Stimulated activated CD4-positive, alpha-beta T cell treated with anti-CD3 and anti-CD28 coated beads, Interleukin-2, amount 100 ng/mL, for 4 hours (primary cell): ENCODE measurements around the gene CADM2.

ENCODE experiments used
- DNase-seq: peaks from one replicate; pipeline ENCODE4 v3.0.0-alpha.2; 2020; ENCODE audit warnings: low read depth

The CADM2 gene

DNA sequence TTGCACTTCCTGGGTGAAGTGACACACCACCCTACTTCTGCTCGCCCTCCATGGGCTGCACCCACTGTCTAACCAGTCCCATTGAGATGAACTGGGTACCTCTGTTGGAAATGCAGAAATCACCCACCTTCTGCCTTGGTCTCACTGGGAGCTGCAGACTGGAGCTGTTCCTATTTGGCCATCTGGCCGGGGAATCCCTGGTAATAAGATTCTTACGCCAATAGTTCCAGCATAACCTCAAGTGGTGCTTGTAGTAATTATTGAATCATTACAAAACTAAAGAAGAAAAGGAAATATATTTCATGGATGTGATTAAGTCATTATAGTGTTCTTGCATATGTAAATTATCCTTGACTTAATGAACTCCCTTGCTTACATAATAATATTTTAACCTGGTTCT is 841.9 kb downstream of the CADM2 start:
- no peak for DNase-seq

GRCh38 chr3:85801955-85802354 is 843.2 kb downstream of the CADM2 start:
- DNase-seq: no peak

GRCh38 chr3:85808755-85809154 is 850.0 kb downstream of the CADM2 start:
- DNase-seq: no peak

GRCh38 chr3:85821130-85821756 is 862.5 kb downstream of the CADM2 start:
- no peak for DNase-seq

GRCh38 chr3:85835857-85836440 is 877.2 kb downstream of the CADM2 start:
- no peak for DNase-seq

GRCh38 chr3:85837402-85837801 is 878.6 kb downstream of the CADM2 start:
- no peak for DNase-seq

GRCh38 chr3:85838921-85839320 is 880.1 kb downstream of the CADM2 start:
- DNase-seq: no peak

DNA sequence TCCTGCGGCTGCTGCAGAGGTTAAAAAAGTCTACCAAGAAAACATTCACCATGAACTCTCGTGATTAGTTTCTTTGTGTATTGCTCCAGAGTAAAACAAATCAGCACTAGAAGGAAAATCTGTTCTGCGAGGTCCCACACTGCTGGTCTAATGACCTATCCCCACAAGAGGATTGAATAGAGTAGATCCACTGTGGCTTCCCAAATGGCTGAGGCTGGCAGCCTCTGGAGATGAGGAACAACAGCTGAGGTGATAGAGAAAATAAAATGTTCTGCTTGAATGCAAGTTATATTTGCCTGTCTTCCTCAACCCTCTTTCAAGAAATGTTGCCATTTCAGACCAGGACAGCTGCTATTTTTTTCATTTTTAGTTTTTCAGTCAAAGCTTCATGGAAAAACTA is 883.3 kb downstream of the CADM2 start:
- no peak for DNase-seq

GRCh38 chr3:85846940-85847339 is 888.2 kb downstream of the CADM2 start:
- DNase-seq: no peak

DNA sequence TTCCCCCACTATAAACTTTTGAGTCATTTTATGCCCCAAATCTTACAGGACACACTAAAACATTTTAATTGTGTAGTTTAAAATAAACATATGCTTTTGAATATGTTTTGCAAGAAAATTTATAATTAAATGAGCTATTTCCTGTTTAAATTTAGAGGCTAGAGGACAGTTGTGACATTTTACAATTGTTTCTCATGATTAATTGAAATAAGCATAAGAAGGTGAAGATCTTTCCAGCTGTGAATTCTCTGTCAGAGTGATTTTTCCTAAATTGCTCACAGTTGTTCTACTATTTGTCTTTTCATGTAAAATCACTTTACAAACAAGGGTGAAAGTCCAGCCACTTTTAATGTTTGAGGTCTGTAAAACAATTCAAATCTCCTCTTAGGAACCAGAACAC is 892.3 kb downstream of the CADM2 start:
- no peak for DNase-seq

- DNase-seq: no peak
Observed at GRCh38 chr3:85853805-85854204, 895.0 kb downstream of the CADM2 start.

DNA sequence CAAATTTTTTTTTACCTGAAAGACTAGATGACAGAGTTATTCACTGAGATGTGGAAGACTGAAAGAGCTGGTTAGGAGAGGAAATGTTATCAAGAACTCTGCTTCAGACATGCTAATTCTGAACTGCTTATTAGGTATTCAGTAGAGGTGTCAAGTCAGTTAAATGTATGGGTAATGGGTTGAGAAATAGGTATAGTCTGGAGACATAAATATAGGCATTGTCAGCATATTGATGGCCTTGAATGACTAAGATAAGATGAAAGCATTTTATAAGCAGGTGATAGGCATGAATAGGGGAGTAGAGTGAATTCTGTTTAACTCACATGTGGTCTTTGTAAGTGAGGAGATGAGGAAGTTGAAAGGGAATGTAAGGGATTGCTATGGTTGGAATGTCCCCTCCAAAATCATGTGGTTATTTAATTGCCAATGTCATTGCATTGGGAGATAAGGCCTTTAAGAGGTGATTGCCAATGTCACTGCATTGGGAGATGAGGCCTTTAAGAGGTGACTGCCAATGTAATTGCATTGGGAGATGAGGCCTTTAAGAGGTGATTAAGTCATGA is 904.2 kb downstream of the CADM2 start:
- DNase-seq: no peak

DNA sequence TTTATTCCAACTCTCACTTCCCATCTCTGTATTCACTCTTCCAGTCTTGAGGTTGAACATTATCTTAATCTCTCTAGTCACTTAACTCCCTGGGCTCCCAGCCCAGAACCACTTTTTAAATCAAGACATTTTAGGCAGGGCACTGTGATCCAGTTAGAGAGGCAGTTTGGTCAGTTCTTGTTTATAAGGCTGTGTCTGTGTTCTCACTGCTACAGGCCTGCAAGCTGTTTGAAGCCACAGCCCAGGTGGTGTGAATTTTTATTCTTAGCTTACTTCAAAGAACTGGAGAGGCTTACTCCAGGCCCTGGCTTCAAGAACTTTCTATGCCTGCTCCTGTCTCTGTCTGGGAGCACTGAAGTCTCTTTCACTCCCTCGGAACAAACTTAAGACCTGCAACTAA is 906.1 kb downstream of the CADM2 start:
- DNase-seq: no peak

DNA sequence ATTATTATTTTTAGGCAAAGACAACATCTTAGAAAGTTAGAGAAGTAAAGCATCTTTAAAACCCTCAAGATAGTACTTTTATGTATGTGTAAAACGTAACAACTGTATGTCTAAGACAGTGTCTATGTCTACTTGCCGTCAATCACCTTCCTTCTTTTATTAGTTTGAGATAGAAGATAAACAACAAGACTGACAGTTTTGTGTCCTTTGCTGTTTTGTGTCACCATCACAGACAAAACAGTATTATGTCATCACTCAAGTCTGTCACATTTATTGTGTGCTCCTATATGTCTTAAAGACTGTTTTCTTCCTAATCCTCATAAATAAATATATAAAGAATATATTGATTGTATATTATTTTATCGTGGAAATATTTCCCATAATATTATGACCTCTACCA is 908.3 kb downstream of the CADM2 start:
- no peak for DNase-seq

- no peak for DNase-seq
Observed at GRCh38 chr3:85875589-85875988, 916.8 kb downstream of the CADM2 start.

- DNase-seq: no peak
Observed at GRCh38 chr3:85877631-85878030, 918.8 kb downstream of the CADM2 start.

DNA sequence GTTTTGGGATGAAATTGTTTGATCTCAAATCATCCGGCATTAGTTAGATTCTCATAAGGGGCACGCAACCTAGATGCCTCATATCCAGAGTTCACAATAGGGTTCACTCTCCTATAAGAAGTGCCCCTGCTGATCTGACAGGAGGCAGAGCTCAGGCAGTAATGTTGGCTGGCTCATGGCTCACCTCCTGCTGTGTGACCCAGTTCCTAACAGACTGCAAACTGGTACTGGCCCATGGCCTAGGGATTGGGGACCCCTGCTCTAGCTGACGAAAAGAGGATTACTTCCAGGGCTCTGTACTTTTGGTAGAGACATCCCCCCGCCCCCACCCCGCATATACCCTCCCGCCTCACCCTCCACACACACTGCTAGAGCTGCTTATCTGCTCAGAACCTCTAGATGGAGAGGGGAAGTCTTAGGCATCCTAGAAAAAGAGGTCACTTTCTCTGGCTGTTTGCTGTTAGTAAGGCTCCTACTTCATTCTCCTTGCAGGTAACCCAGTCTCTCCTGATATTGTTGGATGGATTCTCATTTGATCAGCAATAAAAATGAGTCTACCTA is 923.1 kb downstream of the CADM2 start:
- no peak for DNase-seq

- no peak for DNase-seq
Observed at GRCh38 chr3:85890043-85890555, 931.3 kb downstream of the CADM2 start.

GRCh38 chr3:85903434-85903833 is 944.6 kb downstream of the CADM2 start:
- no peak for DNase-seq

DNA sequence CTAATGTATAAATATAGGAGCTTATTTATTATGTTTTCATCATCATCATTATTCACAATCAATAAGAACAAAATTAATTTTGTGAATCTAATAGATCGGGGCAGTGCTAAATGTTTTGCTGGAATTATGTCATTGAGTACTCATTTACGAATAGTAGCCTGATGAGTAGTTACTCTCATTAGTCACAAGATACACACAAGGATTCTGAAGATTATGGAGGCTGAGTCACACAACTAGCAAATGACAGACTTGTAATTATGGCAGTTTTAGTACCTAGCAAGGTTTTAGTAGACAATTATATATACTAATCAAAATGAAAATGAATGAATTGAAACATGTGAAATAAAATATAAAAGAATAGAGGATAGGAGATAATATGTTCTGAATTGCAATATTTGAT is 954.2 kb downstream of the CADM2 start:
- DNase-seq: no peak

GRCh38 chr3:85922374-85922773 is 963.6 kb downstream of the CADM2 start:
- no peak for DNase-seq

- DNase-seq: no peak
Observed at GRCh38 chr3:85930718-85931117, 971.9 kb downstream of the CADM2 start.

GRCh38 chr3:85933326-85933725 is 974.5 kb downstream of the CADM2 start:
- DNase-seq: no peak
